K562 (cell line): ENCODE data around the gene FKBP2. TPM values are rescaled to one million over a fixed set of nuclear protein-coding genes. Genes with fewer than 3 reads are reported as not detected.
A peak's percentile ranks its signal among the peaks of the same experiment; 100 is the strongest.

ENCODE experiments used
- BRCA1 ChIP-seq, 2 experiments: fragments of 450-650 bp in 1 of 2; sonication (generic) in 1 of 2; formaldehyde crosslinking in 1 of 2; IDR thresholded peaks; 2 replicates each; pipeline versions ENCODE4 v1.5.0 to v1.6.1; 2017 to 2020; ENCODE audit warnings: mild to moderate bottlenecking in 1 of 2, missing genetic modification reagents in 1 of 2
- CREB3L1 ChIP-seq: fragments of 450-650 bp; IDR thresholded peaks from 2 replicates; pipeline ENCODE4 v1.6.1; 2014; ENCODE audit warnings: low read depth, mild to moderate bottlenecking, moderate library complexity, borderline replicate concordance
- CREB5 ChIP-seq: fragments of 250-450 bp; sonication (Bioruptor Pico); IDR thresholded peaks from 2 replicates; pipeline ENCODE4 v1.5.0; 2020; ENCODE audit warnings: mild to moderate bottlenecking
- CUX1 ChIP-seq: fragments of 200-800 bp; sonication (Bioruptor generic); IDR thresholded peaks from 2 replicates; pipeline ENCODE4 v1.6.1; 2016; ENCODE audit warnings: missing genetic modification characterization, missing compliant biosample characterization
- DNMT1 ChIP-seq: fragments of 450-650 bp; IDR thresholded peaks from 2 replicates; pipeline ENCODE4 v1.6.1; 2016; ENCODE audit warnings: antibody characterized with exemption, mild to moderate bottlenecking
- ETV5 ChIP-seq: sonication (generic); formaldehyde crosslinking; IDR thresholded peaks from 2 replicates; pipeline ENCODE4 v1.4.0; 2020; ENCODE audit warnings: low read depth, mild to moderate bottlenecking, missing genetic modification reagents
- FOXK1 ChIP-seq: sonication (generic); formaldehyde crosslinking; IDR thresholded peaks from 2 replicates; pipeline ENCODE4 v1.8.0; 2022; ENCODE audit warnings: missing genetic modification reagents, mild to moderate bottlenecking, borderline replicate concordance
- HIVEP1 ChIP-seq: fragments of 250-450 bp; sonication (Bioruptor Pico); IDR thresholded peaks from 2 replicates; pipeline ENCODE4 v1.4.0; 2020; ENCODE audit warnings: mild to moderate bottlenecking
- PKNOX1 ChIP-seq: fragments of 450-650 bp; IDR thresholded peaks from 2 replicates; pipeline ENCODE4 v1.6.1; 2016
- POLR2A ChIP-seq: fragments of 450-650 bp; conservative IDR thresholded peaks from 2 replicates; pipeline ENCODE4 v1.6.1; 2016
- POLR2AphosphoS5 ChIP-seq: IDR thresholded peaks from 2 replicates; pipeline ENCODE4 v1.6.1; 2011; ENCODE audit warnings: mild to moderate bottlenecking, low read depth, low read length, moderate library complexity; ENCODE audit not compliant: control insufficient read depth, insufficient read depth
- SIX5 ChIP-seq, 2 experiments: IDR thresholded peaks; 2 replicates each; pipeline ENCODE4 v1.6.1; 2011; ENCODE audit warnings: low read length in 2 of 2, borderline replicate concordance in 1 of 2, low read depth in 1 of 2, mild to moderate bottlenecking in 1 of 2, moderate library complexity in 1 of 2; ENCODE audit not compliant: insufficient read depth in 1 of 2
- TEAD1 ChIP-seq, 2 experiments: fragments of 450-650 bp in 1 of 2; sonication (generic) in 1 of 2; formaldehyde crosslinking; IDR thresholded peaks; 2 replicates each; pipeline versions ENCODE4 v1.4.0 to v1.8.0; 2020 to 2022; ENCODE audit warnings: mild to moderate bottlenecking in 2 of 2, missing genetic modification reagents in 1 of 2
- YY1 ChIP-seq, 3 experiments: IDR thresholded peaks; 2 replicates each; pipeline ENCODE4 v1.6.1; 2011; ENCODE audit warnings: low read length in 2 of 3, mild to moderate bottlenecking in 2 of 3, moderate library complexity in 2 of 3, borderline replicate concordance in 1 of 3, control low read depth in 1 of 3, low read depth in 1 of 3; ENCODE audit not compliant: insufficient read depth in 3 of 3, insufficient replicate concordance in 2 of 3, control insufficient read depth in 1 of 3, insufficient read length in 1 of 3; ENCODE audit errors: extremely low read depth in 1 of 3
- ZNF263 ChIP-seq: sonication (generic); formaldehyde crosslinking; IDR thresholded peaks from 2 replicates; pipeline ENCODE4 v1.8.0; 2022; ENCODE audit warnings: mild to moderate bottlenecking, missing genetic modification reagents, borderline replicate concordance
- ZNF436 ChIP-seq: fragments of 250-450, 450-650 bp; sonication (Bioruptor Pico); formaldehyde crosslinking; IDR thresholded peaks from 2 replicates; pipeline ENCODE4 v1.7.0; 2020; ENCODE audit warnings: mild to moderate bottlenecking
- polyA plus RNA-seq, 8 experiments: library from polyadenylated mRNA; depleted of rRNA in 4 of 8; stranded (reverse) in 5 of 8; unstranded in 3 of 8; fragments of >200 nt; fragmentation: Nextera tagmentation in 2 of 8; fragmentation: Illumina TruSeq in 1 of 8; extraction: Ambion mirVana in 2 of 8; extraction: Trizol in 1 of 8; gene quantifications; 2 replicates each; pipeline versions ENCODE4 v1.2.1 to v1.2.3, GENCODE V29; 2011 to 2014; ENCODE audit warnings: inconsistent platforms in 1 of 8, missing spikeins in 1 of 8
- total RNA-seq, 7 experiments: library from RNA; depleted of rRNA in 6 of 7; stranded (reverse); fragments of >200 nt in 6 of 7; fragmentation: Illumina TruSeq in 2 of 7; extraction: Trizol in 2 of 7; gene quantifications; 2 replicates each; pipeline versions ENCODE4 v1.2.1 to v1.2.3, GENCODE V29; 2011 to 2021; ENCODE audit warnings: low replicate concordance in 1 of 7

FKBP2 gene
- total and polyA plus RNA-seq, 9 of the 15 experiments (the other 6 are each of a cell fraction or from before 2014, with no cell fraction given), result 3.5 to 151 (median 58.1) TPM

- peak in 2 of 3 experiments; percentile 4 to 35 for TF ChIP-seq YY1 (IDR thresholded peaks at IDR 0.05; ENCODE audit: borderline replicate concordance in 1 of 3, control insufficient read depth in 1 of 3, extremely low read depth in 1 of 3, insufficient read depth in 3 of 3, insufficient read length in 1 of 3, insufficient replicate concordance in 2 of 3, low read depth in 1 of 3, low read length in 2 of 3)
- no peak for TF ChIP-seq SIX5 (IDR thresholded peaks at IDR 0.05; ENCODE audit: borderline replicate concordance in 1 of 2, insufficient read depth in 1 of 2, low read depth in 1 of 2, low read length in 2 of 2)
- TF ChIP-seq ETV5, result peak; percentile 95
- TF ChIP-seq PKNOX1, result peak; percentile 11; the same call in 1 of the 2 replicates
- TF ChIP-seq FOXK1 (CRISPR knock-in tag), result 0 out of 2 replicates have a peak, but pooled peaks have one; percentile 22
- peak in 1 of 2 experiments; percentile 88; a peak in 2 of 4 replicates for TF ChIP-seq TEAD1 (CRISPR knock-in tag; IDR thresholded peaks at IDR 0.05)
- TF ChIP-seq BRCA1 (IDR thresholded peaks at IDR 0.05), result no peak
- TF ChIP-seq BRCA1 (CRISPR knock-in tag; IDR thresholded peaks at IDR 0.05), result no peak
- peak; percentile 28; the same call in 1 of the 2 replicates for TF ChIP-seq CREB3L1
- peak; percentile 99 for TF ChIP-seq ZNF436 (CRISPR knock-in tag)
- TF ChIP-seq CREB5, result 0 out of 2 replicates have a peak, but pooled peaks have one; percentile 15
- TF ChIP-seq HIVEP1, result no peak
- peak; percentile 26; the same call in 1 of the 2 replicates for TF ChIP-seq POLR2AphosphoS5
- TF ChIP-seq CUX1 (CRISPR knock-in tag), result no peak
- TF ChIP-seq POLR2A, result peak; percentile 52
- no peak for TF ChIP-seq DNMT1
- TF ChIP-seq ZNF263 (CRISPR knock-in tag), result peak; percentile 52; the same call in 1 of the 2 replicates
These were observed 28.1 kb downstream of the FKBP2 start (continued) for GRCh38 chr11:64268893-64269539.
